Measurements from ENCODE around the gene CCNA2. TPM values are rescaled to one million over a fixed set of nuclear protein-coding genes. Genes with fewer than 3 reads are reported as not detected.

CCNA2 gene
- total RNA-seq, 1 experiment from 2014 or later: 59.1 TPM

- no peaks in the 10 kb centered on the region for H3K27me3 ChIP-seq (ENCODE audit: low read length)
- H3K36me3 ChIP-seq (ENCODE audit: low read depth, low read length): peaks cover 64% of the 10 kb centered on the region
- no peaks in the 10 kb centered on the region for H3K9me2 ChIP-seq (replicated peaks; ENCODE audit: low read length)
- H4K20me1 ChIP-seq (ENCODE audit: low read length): 0 out of 2 replicates have a peak, but pooled peaks cover 5% of the 10 kb centered on the region
- peaks cover 6% of the 10 kb centered on the region for H3K4me1 ChIP-seq (ENCODE audit: insufficient read depth, low read length)
- POLR2A ChIA-PET (ENCODE audit: unreplicated experiment): no interaction called here
- peaks cover 47% of the 10 kb centered on the region for H3K79me2 ChIP-seq (ENCODE audit: low read length)
- intact Hi-C loops (cut with micrococcal nuclease): no loop called here
- DNase-seq (no peak), ATAC-seq (no peak)
- no peaks in the 10 kb centered on the region for H3K9me3 ChIP-seq (ENCODE audit: low read length)
- no peak overlapping the region for H2AFZ ChIP-seq (ENCODE audit: low read length)
- H3K27ac ChIP-seq (ENCODE audit: low read length): no peak overlapping the region
- TF ChIP-seq EZH2 (IDR thresholded peaks at IDR 0.05; ENCODE audit: low read length, unreplicated experiment) (no peak), EZH2phosphoT487 (IDR thresholded peaks at IDR 0.05; ENCODE audit: borderline replicate concordance, low read length) (no peak)
- TF ChIP-seq, protein P1, sequence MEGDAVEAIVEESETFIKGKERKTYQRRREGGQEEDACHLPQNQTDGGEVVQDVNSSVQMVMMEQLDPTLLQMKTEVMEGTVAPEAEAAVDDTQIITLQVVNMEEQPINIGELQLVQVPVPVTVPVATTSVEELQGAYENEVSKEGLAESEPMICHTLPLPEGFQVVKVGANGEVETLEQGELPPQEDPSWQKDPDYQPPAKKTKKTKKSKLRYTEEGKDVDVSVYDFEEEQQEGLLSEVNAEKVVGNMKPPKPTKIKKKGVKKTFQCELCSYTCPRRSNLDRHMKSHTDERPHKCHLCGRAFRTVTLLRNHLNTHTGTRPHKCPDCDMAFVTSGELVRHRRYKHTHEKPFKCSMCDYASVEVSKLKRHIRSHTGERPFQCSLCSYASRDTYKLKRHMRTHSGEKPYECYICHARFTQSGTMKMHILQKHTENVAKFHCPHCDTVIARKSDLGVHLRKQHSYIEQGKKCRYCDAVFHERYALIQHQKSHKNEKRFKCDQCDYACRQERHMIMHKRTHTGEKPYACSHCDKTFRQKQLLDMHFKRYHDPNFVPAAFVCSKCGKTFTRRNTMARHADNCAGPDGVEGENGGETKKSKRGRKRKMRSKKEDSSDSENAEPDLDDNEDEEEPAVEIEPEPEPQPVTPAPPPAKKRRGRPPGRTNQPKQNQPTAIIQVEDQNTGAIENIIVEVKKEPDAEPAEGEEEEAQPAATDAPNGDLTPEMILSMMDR (conservative IDR thresholded peaks at IDR 0.05; ENCODE audit: low read depth, low read length): no peak
- CTCF ChIA-PET: no interaction called here
- H3F3A ChIP-seq (ENCODE audit: low read length, unreplicated experiment): no peaks in the 10 kb centered on the region
- H3K4me2 ChIP-seq (ENCODE audit: low read length): no peak overlapping the region
- no TSS peak for BruUV-seq (replicated peaks)
- H3K4me3 ChIP-seq (ENCODE audit: low read length): no peak overlapping the region
- no peak overlapping the region for H3K9ac ChIP-seq (ENCODE audit: low read length)
Measured at GRCh38 chr4:121817701-121818100, 6.0 kb downstream of the CCNA2 start.

GRCh38 chr4:121817006-121817405, 6.7 kb downstream of the CCNA2 start:
- TF ChIP-seq, protein P1 (conservative IDR thresholded peaks at IDR 0.05; ENCODE audit: low read depth, low read length): no peak
- TF ChIP-seq EZH2phosphoT487 (IDR thresholded peaks at IDR 0.05; ENCODE audit: borderline replicate concordance, low read length) (no peak), EZH2 (IDR thresholded peaks at IDR 0.05; ENCODE audit: low read length, unreplicated experiment) (no peak)
- Histone ChIP-seq H3K9ac (ENCODE audit: low read length) (no peak overlapping the region), H3K36me3 (ENCODE audit: low read depth, low read length) (peaks cover 64% of the 10 kb centered on the region), H4K20me1 (ENCODE audit: low read length) (0 out of 2 replicates have a peak, but pooled peaks cover 5% of the 10 kb centered on the region), H2AFZ (ENCODE audit: low read length) (no peak overlapping the region), H3K79me2 (ENCODE audit: low read length) (peaks cover 40% of the 10 kb centered on the region), H3K27ac (ENCODE audit: low read length) (no peak overlapping the region), H3K27me3 (ENCODE audit: low read length) (no peaks in the 10 kb centered on the region), H3K9me3 (ENCODE audit: low read length) (no peaks in the 10 kb centered on the region), H3K9me2 (replicated peaks; ENCODE audit: low read length) (no peaks in the 10 kb centered on the region), H3K4me1 (ENCODE audit: insufficient read depth, low read length) (peaks cover 5% of the 10 kb centered on the region), H3F3A (ENCODE audit: low read length, unreplicated experiment) (no peaks in the 10 kb centered on the region), H3K4me3 (ENCODE audit: low read length) (no peak overlapping the region), H3K4me2 (ENCODE audit: low read length) (no peak overlapping the region)
- BruUV-seq (replicated peaks): no TSS peak
- intact Hi-C loops (cut with micrococcal nuclease): no loop called here
- ATAC-seq: no peak
- DNase-seq: no peak
- POLR2A ChIA-PET (ENCODE audit: unreplicated experiment): no interaction called here
- CTCF ChIA-PET: no interaction called here

DNA sequence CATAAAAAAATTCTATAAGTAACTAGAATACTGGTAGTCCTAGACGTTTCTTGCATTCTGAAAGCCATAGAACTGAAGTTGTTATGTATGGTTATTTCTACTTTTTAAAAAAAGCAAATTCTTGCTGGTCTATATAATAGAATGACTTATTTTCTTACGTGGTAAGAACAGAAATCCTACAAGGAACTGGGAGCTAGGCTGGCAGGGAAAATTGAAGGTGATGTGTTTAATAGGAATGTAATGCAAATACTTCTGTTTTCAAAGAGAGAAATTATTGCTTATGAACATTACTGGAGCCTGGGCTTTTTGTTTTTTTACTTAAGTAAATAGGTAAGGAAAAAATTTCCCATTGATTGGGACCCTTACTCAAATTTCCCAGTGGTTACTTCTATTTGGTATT, 8.9 kb downstream of the CCNA2 start:
- Histone ChIP-seq H3K4me2 (ENCODE audit: low read length) (no peak overlapping the region), H3K4me3 (ENCODE audit: low read length) (no peak overlapping the region), H3K9ac (ENCODE audit: low read length) (no peak overlapping the region), H4K20me1 (ENCODE audit: low read length) (no peaks in the 10 kb centered on the region), H3K9me3 (ENCODE audit: low read length) (no peaks in the 10 kb centered on the region), H3K9me2 (replicated peaks; ENCODE audit: low read length) (no peaks in the 10 kb centered on the region), H3K79me2 (ENCODE audit: low read length) (peaks cover 21% of the 10 kb centered on the region), H3F3A (ENCODE audit: low read length, unreplicated experiment) (no peaks in the 10 kb centered on the region), H3K36me3 (ENCODE audit: low read depth, low read length) (peaks cover 53% of the 10 kb centered on the region), H2AFZ (ENCODE audit: low read length) (no peak overlapping the region), H3K27ac (ENCODE audit: low read length) (no peak overlapping the region), H3K27me3 (ENCODE audit: low read length) (no peaks in the 10 kb centered on the region), H3K4me1 (ENCODE audit: insufficient read depth, low read length) (no peaks in the 10 kb centered on the region)
- no peak for ATAC-seq
- CTCF ChIA-PET: no interaction called here
- BruUV-seq (replicated peaks): no TSS peak
- POLR2A ChIA-PET (ENCODE audit: unreplicated experiment): no interaction called here
- TF ChIP-seq EZH2 (IDR thresholded peaks at IDR 0.05; ENCODE audit: low read length, unreplicated experiment) (no peak), EZH2phosphoT487 (IDR thresholded peaks at IDR 0.05; ENCODE audit: borderline replicate concordance, low read length) (no peak)
- TF ChIP-seq, protein P1 (conservative IDR thresholded peaks at IDR 0.05; ENCODE audit: low read depth, low read length): no peak
- intact Hi-C loops (cut with micrococcal nuclease): no loop called here
- DNase-seq: no peak

All from PC-3 (cell line).